GM18907 (cell line): ENCODE measurements around the gene GREM1.

Experiments
- ATAC-seq: cut with Tn5 transposase; IDR thresholded peaks from one replicate; pipeline ENCODE4 v1.9.1; 2021; ENCODE audit warnings: mild to moderate bottlenecking, moderate library complexity; ENCODE audit not compliant: unreplicated experiment

Gene GREM1

GRCh38 chr15:32778391-32779176, 60.8 kb downstream of the GREM1 start:
- ATAC-seq = no peak

DNA sequence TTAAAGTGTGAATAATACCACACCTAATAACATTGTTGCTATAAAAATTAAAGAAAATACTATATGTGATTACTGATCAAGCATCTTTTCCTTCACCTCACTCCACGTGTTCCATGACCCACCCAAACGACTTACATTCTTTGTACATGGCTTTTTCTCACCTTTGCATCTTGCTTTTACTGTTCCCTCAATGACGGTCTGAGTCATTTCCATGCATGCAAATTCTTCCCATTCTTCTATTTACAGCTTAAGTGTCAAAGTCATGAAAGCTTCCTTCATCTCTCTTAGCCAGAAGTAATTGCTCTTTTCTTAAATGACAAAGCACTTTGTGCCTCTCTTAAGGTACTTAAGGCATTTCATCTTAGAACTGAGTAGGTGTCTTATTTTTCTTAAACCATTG, 64.0 kb downstream of the GREM1 start:
- ATAC-seq = no peak

DNA sequence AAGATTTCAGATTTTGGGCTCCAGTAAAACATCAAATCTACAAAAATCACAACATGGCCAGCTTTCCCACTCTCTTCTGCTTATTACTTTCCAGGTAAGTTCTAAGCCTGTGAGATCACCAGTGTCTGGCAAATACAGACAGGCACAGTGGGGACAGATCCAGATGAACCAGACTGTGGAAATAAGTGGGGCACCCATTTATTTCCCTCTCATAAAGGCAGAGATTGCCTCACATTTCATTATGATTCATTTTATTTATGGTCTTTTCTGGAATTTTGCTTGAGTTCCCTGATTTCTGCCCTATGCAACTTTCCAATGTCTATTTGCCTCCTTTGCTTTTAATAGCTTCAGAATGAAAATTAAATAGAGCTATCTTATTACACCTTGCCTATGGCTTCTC, 66.8 kb downstream of the GREM1 start:
- ATAC-seq = no peak

DNA sequence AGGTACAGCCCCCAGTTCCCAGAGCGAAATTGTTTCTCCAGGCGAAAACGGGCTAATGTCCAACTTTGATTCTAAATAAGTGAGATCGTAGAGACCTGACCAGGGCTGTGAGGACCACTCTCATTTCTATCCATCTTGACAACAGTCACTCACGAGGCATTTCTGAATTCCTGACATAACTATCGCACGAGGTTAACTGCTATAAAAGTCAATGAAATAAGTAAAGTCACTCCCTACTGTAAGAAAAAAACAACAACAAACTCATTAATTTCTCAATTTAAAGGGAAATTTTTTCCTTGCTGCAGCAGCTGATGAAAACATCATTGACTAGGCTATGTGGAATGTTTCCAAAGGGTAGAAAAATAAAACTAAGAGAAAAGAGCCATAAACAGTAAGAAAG, 69.1 kb downstream of the GREM1 start:
- ATAC-seq = no peak

DNA sequence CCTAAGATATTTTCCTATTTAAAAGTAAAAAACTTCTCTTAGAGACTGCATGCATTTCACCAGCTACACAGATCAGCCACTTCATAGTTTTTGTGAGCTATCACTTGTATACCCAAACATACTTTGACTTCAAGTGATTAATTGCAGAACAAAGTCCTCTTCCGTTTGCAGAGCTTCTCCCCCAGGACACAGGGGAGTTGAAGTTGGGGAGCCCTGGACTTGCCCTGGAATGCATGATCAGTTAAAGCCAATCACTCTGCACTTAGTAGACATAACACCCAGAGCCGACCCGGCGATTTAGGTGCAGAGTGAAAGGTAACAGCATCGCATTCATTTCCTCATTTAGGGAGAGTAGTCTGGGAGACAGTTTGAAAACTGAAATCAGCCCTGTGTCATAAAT, 70.1 kb downstream of the GREM1 start:
- ATAC-seq = no peak

GRCh38 chr15:32790352-32790999, 72.7 kb downstream of the GREM1 start:
- ATAC-seq = no peak

GRCh38 chr15:32792436-32792835, 74.6 kb downstream of the GREM1 start:
- ATAC-seq = no peak
